SK-N-SH (cell line): ENCODE results near the gene PRDM11. TPM values are rescaled to one million over a fixed set of nuclear protein-coding genes. Genes with fewer than 3 reads are reported as not detected.

ENCODE experiments used
- CTCF ChIA-PET: fragments of 300-600, 350-600 bp; formaldehyde crosslinking; extraction: SDS; loops from one replicate; lab custom pipeline; 2021; lab: Yijun Ruan, JAX
- POLR2A ChIA-PET: fragments of 350-600 bp; sonication (Branson Sonifier 250); formaldehyde crosslinking; extraction: SDS; loops from one replicate; lab custom pipeline; 2020; ENCODE audit warnings: antibody characterized with exemption, inconsistent platforms; lab: Yijun Ruan, JAX
- DNase-seq: peaks from one replicate; pipeline ENCODE4 v3.0.0; 2012
- H2AFZ ChIP-seq: fragments of 200-600 bp; sonication (generic); 2 replicates; pipeline ENCODE4 v1.8.1; 2016; ENCODE audit warnings: antibody characterized with exemption, mild to moderate bottlenecking, low read depth
- H3F3A ChIP-seq: fragments of 200-600 bp; sonication (generic); replicated peaks from 2 replicates; pipeline ENCODE3; 2016; ENCODE audit warnings: antibody characterized with exemption, mild to moderate bottlenecking; ENCODE audit not compliant: insufficient read depth
- H3K27ac ChIP-seq, 2 experiments: fragments of 200-500 bp in 1 of 2; fragments of 200-600 bp in 1 of 2; sonication (Bioruptor generic) in 1 of 2; sonication (generic), shearing (Covaris generic) in 1 of 2; 2 replicates each; pipeline versions ENCODE4 v1.5.1 to v1.6.1; 2014 to 2016; ENCODE audit warnings: low read depth in 2 of 2, inconsistent platforms in 1 of 2, low read length in 1 of 2, mild to moderate bottlenecking in 1 of 2, mixed read lengths in 1 of 2
- H3K27me3 ChIP-seq: fragments of 200-600 bp; sonication (generic), shearing (Covaris generic); 2 replicates; pipeline ENCODE4 v1.6.1; 2016; ENCODE audit warnings: mixed run types; ENCODE audit not compliant: insufficient read depth
- H3K36me3 ChIP-seq, 2 experiments: fragments of 200-500 bp in 1 of 2; fragments of 200-600 bp in 1 of 2; sonication (Bioruptor generic) in 1 of 2; sonication (generic) in 1 of 2; replicated peaks in 1 of 2; 2 replicates each; pipeline versions ENCODE3 to v1.5.1; 2014 to 2016; ENCODE audit warnings: low read length in 1 of 2, mild to moderate bottlenecking in 1 of 2; ENCODE audit not compliant: insufficient read depth in 2 of 2, control insufficient read depth in 1 of 2
- H3K4me1 ChIP-seq, 2 experiments: fragments of 200-500 bp in 1 of 2; fragments of 200-600 bp in 1 of 2; sonication (Bioruptor generic) in 1 of 2; sonication (generic), shearing (Covaris generic) in 1 of 2; 2 replicates each; pipeline versions ENCODE4 v1.5.1 to v1.6.1; 2014 to 2016; ENCODE audit warnings: low read depth in 1 of 2, low read length in 1 of 2, mixed run types in 1 of 2; ENCODE audit not compliant: insufficient read depth in 2 of 2, control insufficient read depth in 1 of 2
- H3K4me2 ChIP-seq: fragments of 200-600 bp; sonication (generic), shearing (Covaris generic); 2 replicates; pipeline ENCODE4 v1.6.1; 2017; ENCODE audit warnings: mixed run types
- H3K4me3 ChIP-seq, 2 experiments: fragments of 200-500 bp in 1 of 2; fragments of 200-600 bp in 1 of 2; sonication (Bioruptor generic) in 1 of 2; sonication (generic), shearing (Covaris generic) in 1 of 2; 2 replicates each; pipeline versions ENCODE4 v1.5.1 to v1.8.1; 2014 to 2016; ENCODE audit warnings: low read depth in 2 of 2, inconsistent platforms in 1 of 2, low read length in 1 of 2, mild to moderate bottlenecking in 1 of 2, mixed read lengths in 1 of 2, moderate library complexity in 1 of 2
- H3K79me2 ChIP-seq: fragments of 200-600 bp; sonication (generic); 2 replicates; pipeline ENCODE4 v1.8.1; 2017; ENCODE audit warnings: mild to moderate bottlenecking; ENCODE audit not compliant: insufficient read depth
- H3K9ac ChIP-seq: fragments of 200-600 bp; sonication (generic); 2 replicates; pipeline ENCODE4 v1.6.1; 2017; ENCODE audit warnings: mixed run types
- H3K9me2 ChIP-seq: fragments of 200-600 bp; sonication (generic); 2 replicates; pipeline ENCODE4 v1.6.1; 2017; ENCODE audit warnings: mixed run types
- H3K9me3 ChIP-seq: fragments of 200-600 bp; sonication (generic); 2 replicates; pipeline ENCODE4 v1.6.1; 2017; ENCODE audit warnings: mixed run types, mild to moderate bottlenecking, moderate library complexity
- H4K20me1 ChIP-seq: fragments of 200-600 bp; sonication (generic); 2 replicates; pipeline ENCODE4 v1.6.1; 2017; ENCODE audit warnings: mild to moderate bottlenecking, mixed run types; ENCODE audit not compliant: insufficient read depth
- CHD2 ChIP-seq: fragments of 150-350 bp; IDR thresholded peaks from 2 replicates; pipeline ENCODE4 v1.6.1; 2018; ENCODE audit warnings: low read length; ENCODE audit not compliant: partially characterized antibody
- ELF1 ChIP-seq: IDR thresholded peaks from 2 replicates; pipeline ENCODE4 v1.4.0; 2012
- EP300 ChIP-seq, 2 experiments: IDR thresholded peaks; 2 replicates each; pipeline versions ENCODE4 v1.4.0 to v1.6.1; 2012; ENCODE audit warnings: borderline replicate concordance in 1 of 2, low read depth in 1 of 2, low read length in 1 of 2
- FOSL2 ChIP-seq: IDR thresholded peaks from 2 replicates; pipeline ENCODE4 v1.4.0; 2012; ENCODE audit warnings: low read depth, mild to moderate bottlenecking, moderate library complexity, borderline replicate concordance
- FOXM1 ChIP-seq: IDR thresholded peaks from 2 replicates; pipeline ENCODE4 v1.4.0; 2012; ENCODE audit warnings: low read depth, mild to moderate bottlenecking
- GABPA ChIP-seq: IDR thresholded peaks from 2 replicates; pipeline ENCODE4 v1.4.0; 2012; ENCODE audit warnings: low read depth, mild to moderate bottlenecking
- GATA2 ChIP-seq: sonication (generic); formaldehyde crosslinking; IDR thresholded peaks from 2 replicates; pipeline ENCODE4 v1.5.0; 2020; ENCODE audit warnings: mild to moderate bottlenecking, missing genetic modification reagents
- MEF2A ChIP-seq: IDR thresholded peaks from 2 replicates; pipeline ENCODE4 v1.4.0; 2012; ENCODE audit warnings: low read depth, borderline replicate concordance
- RAD21 ChIP-seq: IDR thresholded peaks from 2 replicates; pipeline ENCODE4 v1.6.1; 2012; ENCODE audit warnings: mild to moderate bottlenecking, low read length
- RCOR1 ChIP-seq: fragments of 150-350 bp; IDR thresholded peaks from 2 replicates; pipeline ENCODE4 v1.6.1; 2017; ENCODE audit warnings: antibody characterized with exemption, low read length
- RFX5 ChIP-seq: IDR thresholded peaks from 2 replicates; pipeline ENCODE4 v1.6.1; 2012; ENCODE audit warnings: mild to moderate bottlenecking, improper control_type of control experiment, low read length
- RXRA ChIP-seq: IDR thresholded peaks from 2 replicates; pipeline ENCODE4 v1.4.0; 2012; ENCODE audit warnings: low read depth, mild to moderate bottlenecking, borderline replicate concordance
- SIN3A ChIP-seq: IDR thresholded peaks from 2 replicates; pipeline ENCODE4 v1.6.1; 2012; ENCODE audit warnings: low read depth, mild to moderate bottlenecking, low read length, moderate library complexity, borderline replicate concordance
- SMC3 ChIP-seq: IDR thresholded peaks from 2 replicates; pipeline ENCODE4 v1.6.1; 2012; ENCODE audit warnings: low read depth, low read length, improper control_type of control experiment
- WGBS: methylation state at CpG from one replicate; pipeline ENCODE4 v1.1.6; 2017; ENCODE audit warnings: low lambda C conversion rate; 5-methylcytosine and 5-hydroxymethylcytosine counted together
- polyA plus RNA-seq, 3 experiments: library from polyadenylated mRNA; depleted of rRNA; stranded (reverse); fragments of >200 nt; gene quantifications; 2 replicates each; pipeline ENCODE4 v1.2.3, GENCODE V29; 2012
- TF ChIP-seq, protein P1 (sequence below): IDR thresholded peaks from 2 replicates; pipeline ENCODE4 v1.4.0; 2012; ENCODE audit warnings: low read depth, borderline replicate concordance
- TF ChIP-seq, protein P2 (sequence below): IDR thresholded peaks from 2 replicates; pipeline ENCODE4 v1.6.1; 2012; ENCODE audit warnings: mild to moderate bottlenecking, low read depth, low read length, moderate library complexity
- TF ChIP-seq, protein P3 (sequence below): fragments of 200-600 bp; sonication (generic); IDR thresholded peaks from 2 replicates; pipeline ENCODE4 v1.6.1; 2017; ENCODE audit warnings: antibody characterized with exemption, mild to moderate bottlenecking, moderate library complexity
- TF ChIP-seq, protein P4 (sequence below): IDR thresholded peaks from 2 replicates; pipeline ENCODE4; 2012
- TF ChIP-seq, protein P5 (sequence below): IDR thresholded peaks from 2 replicates; pipeline ENCODE4 v1.4.0; 2012; ENCODE audit warnings: low read depth, borderline replicate concordance
- TF ChIP-seq, protein P6 (sequence below): fragments of 150-350 bp; IDR thresholded peaks from 2 replicates; pipeline ENCODE4 v1.6.1; 2016; ENCODE audit warnings: mild to moderate bottlenecking, low read depth, low read length

The PRDM11 gene
- polyA plus RNA-seq, 1 of the 3 experiments (the other 2 are of a cell fraction) = 4.5 TPM

DNA sequence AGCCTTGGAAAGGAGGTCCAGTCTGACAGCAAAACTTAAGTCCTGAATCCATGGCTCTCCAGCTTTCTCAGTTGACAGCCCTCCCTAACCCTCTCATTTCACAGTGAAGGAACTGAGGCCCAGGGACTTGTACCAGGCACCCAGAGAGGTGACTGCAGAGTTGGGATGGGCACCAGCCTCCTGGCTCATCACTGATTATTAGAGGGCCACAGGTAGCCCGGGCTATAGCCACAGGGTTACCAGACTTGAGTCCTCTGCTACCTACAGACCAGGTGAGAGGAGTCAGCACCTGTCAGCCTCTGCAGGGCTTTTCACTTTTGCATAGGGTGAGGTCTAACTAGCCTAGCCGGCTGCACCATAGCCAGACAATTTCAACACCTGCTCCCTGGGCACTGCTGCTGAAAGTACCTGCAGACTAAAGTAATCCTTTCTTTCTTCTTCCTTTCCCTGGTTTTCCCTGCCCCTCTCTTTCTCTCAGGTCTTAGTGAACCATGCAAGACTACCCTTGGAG is 102.1 kb downstream of the PRDM11 start:
- H3K27me3 ChIP-seq = peaks cover 7% of the 10 kb centered on the region; the same call in 1 of the 2 replicates
- no peak overlapping the region for H3K4me2 ChIP-seq
- H3K9me2 ChIP-seq = no peaks in the 10 kb centered on the region
- H3K4me1 ChIP-seq = peaks cover 0 to 6% of the 10 kb centered on the region in 2 experiments; a peak in 1 of 4 replicates
- CTCF ChIA-PET = interaction anchor here (1.1 to 2.7 kb wide), 5 partner anchors 9 to 146 kb away, joined by 4 to 10 read pairs (median 6); no protein-coding TSS in a partner anchor
- no peaks in the 10 kb centered on the region for H3F3A ChIP-seq
- no peak overlapping the region for H2AFZ ChIP-seq
- H3K27ac ChIP-seq = no peak overlapping the region
- no peak overlapping the region for H3K4me3 ChIP-seq
- TF ChIP-seq EP300 (IDR thresholded peaks at IDR 0.05; ENCODE audit: borderline replicate concordance in 1 of 2, low read depth in 1 of 2, low read length in 1 of 2) = no peak
- no peak for TF ChIP-seq RCOR1
- TF ChIP-seq RFX5 = no peak
- TF ChIP-seq, protein P1, sequence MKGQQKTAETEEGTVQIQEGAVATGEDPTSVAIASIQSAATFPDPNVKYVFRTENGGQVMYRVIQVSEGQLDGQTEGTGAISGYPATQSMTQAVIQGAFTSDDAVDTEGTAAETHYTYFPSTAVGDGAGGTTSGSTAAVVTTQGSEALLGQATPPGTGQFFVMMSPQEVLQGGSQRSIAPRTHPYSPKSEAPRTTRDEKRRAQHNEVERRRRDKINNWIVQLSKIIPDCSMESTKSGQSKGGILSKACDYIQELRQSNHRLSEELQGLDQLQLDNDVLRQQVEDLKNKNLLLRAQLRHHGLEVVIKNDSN = no peak
- TF ChIP-seq GATA2 (CRISPR knock-in tag) = no peak
- TF ChIP-seq, protein P2, sequence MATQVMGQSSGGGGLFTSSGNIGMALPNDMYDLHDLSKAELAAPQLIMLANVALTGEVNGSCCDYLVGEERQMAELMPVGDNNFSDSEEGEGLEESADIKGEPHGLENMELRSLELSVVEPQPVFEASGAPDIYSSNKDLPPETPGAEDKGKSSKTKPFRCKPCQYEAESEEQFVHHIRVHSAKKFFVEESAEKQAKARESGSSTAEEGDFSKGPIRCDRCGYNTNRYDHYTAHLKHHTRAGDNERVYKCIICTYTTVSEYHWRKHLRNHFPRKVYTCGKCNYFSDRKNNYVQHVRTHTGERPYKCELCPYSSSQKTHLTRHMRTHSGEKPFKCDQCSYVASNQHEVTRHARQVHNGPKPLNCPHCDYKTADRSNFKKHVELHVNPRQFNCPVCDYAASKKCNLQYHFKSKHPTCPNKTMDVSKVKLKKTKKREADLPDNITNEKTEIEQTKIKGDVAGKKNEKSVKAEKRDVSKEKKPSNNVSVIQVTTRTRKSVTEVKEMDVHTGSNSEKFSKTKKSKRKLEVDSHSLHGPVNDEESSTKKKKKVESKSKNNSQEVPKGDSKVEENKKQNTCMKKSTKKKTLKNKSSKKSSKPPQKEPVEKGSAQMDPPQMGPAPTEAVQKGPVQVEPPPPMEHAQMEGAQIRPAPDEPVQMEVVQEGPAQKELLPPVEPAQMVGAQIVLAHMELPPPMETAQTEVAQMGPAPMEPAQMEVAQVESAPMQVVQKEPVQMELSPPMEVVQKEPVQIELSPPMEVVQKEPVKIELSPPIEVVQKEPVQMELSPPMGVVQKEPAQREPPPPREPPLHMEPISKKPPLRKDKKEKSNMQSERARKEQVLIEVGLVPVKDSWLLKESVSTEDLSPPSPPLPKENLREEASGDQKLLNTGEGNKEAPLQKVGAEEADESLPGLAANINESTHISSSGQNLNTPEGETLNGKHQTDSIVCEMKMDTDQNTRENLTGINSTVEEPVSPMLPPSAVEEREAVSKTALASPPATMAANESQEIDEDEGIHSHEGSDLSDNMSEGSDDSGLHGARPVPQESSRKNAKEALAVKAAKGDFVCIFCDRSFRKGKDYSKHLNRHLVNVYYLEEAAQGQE = no peak
- no peak for TF ChIP-seq RXRA
- TF ChIP-seq GABPA = no peak
- no peak for TF ChIP-seq SIN3A
- TF ChIP-seq FOXM1 = no peak
- no peak for TF ChIP-seq SMC3
- TF ChIP-seq ELF1 = no peak
- TF ChIP-seq, protein P3, sequence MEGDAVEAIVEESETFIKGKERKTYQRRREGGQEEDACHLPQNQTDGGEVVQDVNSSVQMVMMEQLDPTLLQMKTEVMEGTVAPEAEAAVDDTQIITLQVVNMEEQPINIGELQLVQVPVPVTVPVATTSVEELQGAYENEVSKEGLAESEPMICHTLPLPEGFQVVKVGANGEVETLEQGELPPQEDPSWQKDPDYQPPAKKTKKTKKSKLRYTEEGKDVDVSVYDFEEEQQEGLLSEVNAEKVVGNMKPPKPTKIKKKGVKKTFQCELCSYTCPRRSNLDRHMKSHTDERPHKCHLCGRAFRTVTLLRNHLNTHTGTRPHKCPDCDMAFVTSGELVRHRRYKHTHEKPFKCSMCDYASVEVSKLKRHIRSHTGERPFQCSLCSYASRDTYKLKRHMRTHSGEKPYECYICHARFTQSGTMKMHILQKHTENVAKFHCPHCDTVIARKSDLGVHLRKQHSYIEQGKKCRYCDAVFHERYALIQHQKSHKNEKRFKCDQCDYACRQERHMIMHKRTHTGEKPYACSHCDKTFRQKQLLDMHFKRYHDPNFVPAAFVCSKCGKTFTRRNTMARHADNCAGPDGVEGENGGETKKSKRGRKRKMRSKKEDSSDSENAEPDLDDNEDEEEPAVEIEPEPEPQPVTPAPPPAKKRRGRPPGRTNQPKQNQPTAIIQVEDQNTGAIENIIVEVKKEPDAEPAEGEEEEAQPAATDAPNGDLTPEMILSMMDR = no peak
- TF ChIP-seq CHD2 = no peak
- TF ChIP-seq MEF2A = no peak
- no peak for TF ChIP-seq RAD21
- no peak for TF ChIP-seq FOSL2
- TF ChIP-seq, protein P4, sequence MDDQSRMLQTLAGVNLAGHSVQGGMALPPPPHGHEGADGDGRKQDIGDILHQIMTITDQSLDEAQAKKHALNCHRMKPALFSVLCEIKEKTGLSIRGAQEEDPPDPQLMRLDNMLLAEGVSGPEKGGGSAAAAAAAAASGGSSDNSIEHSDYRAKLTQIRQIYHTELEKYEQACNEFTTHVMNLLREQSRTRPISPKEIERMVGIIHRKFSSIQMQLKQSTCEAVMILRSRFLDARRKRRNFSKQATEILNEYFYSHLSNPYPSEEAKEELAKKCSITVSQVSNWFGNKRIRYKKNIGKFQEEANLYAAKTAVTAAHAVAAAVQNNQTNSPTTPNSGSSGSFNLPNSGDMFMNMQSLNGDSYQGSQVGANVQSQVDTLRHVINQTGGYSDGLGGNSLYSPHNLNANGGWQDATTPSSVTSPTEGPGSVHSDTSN = no peak
- TF ChIP-seq, protein P5, sequence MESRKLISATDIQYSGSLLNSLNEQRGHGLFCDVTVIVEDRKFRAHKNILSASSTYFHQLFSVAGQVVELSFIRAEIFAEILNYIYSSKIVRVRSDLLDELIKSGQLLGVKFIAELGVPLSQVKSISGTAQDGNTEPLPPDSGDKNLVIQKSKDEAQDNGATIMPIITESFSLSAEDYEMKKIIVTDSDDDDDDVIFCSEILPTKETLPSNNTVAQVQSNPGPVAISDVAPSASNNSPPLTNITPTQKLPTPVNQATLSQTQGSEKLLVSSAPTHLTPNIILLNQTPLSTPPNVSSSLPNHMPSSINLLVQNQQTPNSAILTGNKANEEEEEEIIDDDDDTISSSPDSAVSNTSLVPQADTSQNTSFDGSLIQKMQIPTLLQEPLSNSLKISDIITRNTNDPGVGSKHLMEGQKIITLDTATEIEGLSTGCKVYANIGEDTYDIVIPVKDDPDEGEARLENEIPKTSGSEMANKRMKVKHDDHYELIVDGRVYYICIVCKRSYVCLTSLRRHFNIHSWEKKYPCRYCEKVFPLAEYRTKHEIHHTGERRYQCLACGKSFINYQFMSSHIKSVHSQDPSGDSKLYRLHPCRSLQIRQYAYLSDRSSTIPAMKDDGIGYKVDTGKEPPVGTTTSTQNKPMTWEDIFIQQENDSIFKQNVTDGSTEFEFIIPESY = no peak
- TF ChIP-seq, protein P6, sequence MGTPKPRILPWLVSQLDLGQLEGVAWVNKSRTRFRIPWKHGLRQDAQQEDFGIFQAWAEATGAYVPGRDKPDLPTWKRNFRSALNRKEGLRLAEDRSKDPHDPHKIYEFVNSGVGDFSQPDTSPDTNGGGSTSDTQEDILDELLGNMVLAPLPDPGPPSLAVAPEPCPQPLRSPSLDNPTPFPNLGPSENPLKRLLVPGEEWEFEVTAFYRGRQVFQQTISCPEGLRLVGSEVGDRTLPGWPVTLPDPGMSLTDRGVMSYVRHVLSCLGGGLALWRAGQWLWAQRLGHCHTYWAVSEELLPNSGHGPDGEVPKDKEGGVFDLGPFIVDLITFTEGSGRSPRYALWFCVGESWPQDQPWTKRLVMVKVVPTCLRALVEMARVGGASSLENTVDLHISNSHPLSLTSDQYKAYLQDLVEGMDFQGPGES = no peak
- TF ChIP-seq, all 33 proteins: peak for 0
- H3K36me3 ChIP-seq = no peaks in the 10 kb centered on the region
- WGBS = 70% methylated on average over 2 of the region's 2 CpGs
- no peaks in the 10 kb centered on the region for H4K20me1 ChIP-seq
- no peaks in the 10 kb centered on the region for H3K79me2 ChIP-seq
- H3K9me3 ChIP-seq = no peaks in the 10 kb centered on the region
- no peak for DNase-seq
- H3K9ac ChIP-seq = no peak overlapping the region
- POLR2A ChIA-PET = no interaction called here
